Transverse colon (tissue), 4 donors: Measurements from ENCODE around the gene PPM1L. TPM values are rescaled to one million over a fixed set of nuclear protein-coding genes. Genes with fewer than 3 reads are reported as not detected.

Source experiments
- DNase-seq: peaks from one replicate; pipeline ENCODE4 v3.0.0-alpha.2; 2019
- H3K27ac ChIP-seq, 4 donors: fragments of 200-600 bp; sonication (generic); 2 replicates each; pipeline ENCODE4 v1.5.1; 2016 to 2018; ENCODE audit warnings: inconsistent platforms in 4 of 4
- H3K27me3 ChIP-seq: fragments of 200-600 bp; sonication (generic); 2 replicates; pipeline ENCODE4 v1.5.1; 2017; ENCODE audit warnings: inconsistent platforms
- H3K36me3 ChIP-seq, 4 donors: fragments of 200-600 bp; sonication (generic); 2 replicates each; pipeline ENCODE4 v1.5.1; 2017 to 2019; ENCODE audit warnings: inconsistent platforms in 4 of 4
- H3K4me1 ChIP-seq, 4 donors: fragments of 200-600 bp; sonication (generic); 2 replicates each; pipeline ENCODE4 v1.5.1; 2017 to 2020; ENCODE audit warnings: inconsistent platforms in 4 of 4
- H3K4me3 ChIP-seq, 4 donors: fragments of 200-600 bp; sonication (generic); 1 replicate in 1 of 4; 2 replicates in 3 of 4; pipeline versions ENCODE4 v1.5.1 to v1.6.1; 2017 to 2019; ENCODE audit warnings: inconsistent platforms in 4 of 4
- H3K9me3 ChIP-seq, 2 donors: fragments of 200-600 bp; sonication (generic); 2 replicates each; pipeline ENCODE4 v1.5.1; 2017 to 2019; ENCODE audit warnings: inconsistent platforms in 2 of 2
- EP300 ChIP-seq: sonication (generic); formaldehyde crosslinking; IDR thresholded peaks from one replicate; pipeline ENCODE4 v1.6.1; 2017; ENCODE audit warnings: antibody characterized with exemption, low read depth
- POLR2A ChIP-seq: fragments of 450-650 bp; IDR thresholded peaks from one replicate; pipeline ENCODE4 v1.6.1; 2016; ENCODE audit warnings: antibody characterized with exemption, mild to moderate bottlenecking, moderate library complexity
- POLR2AphosphoS5 ChIP-seq, 3 donors: sonication (generic); formaldehyde crosslinking; IDR thresholded peaks; one replicate each; pipeline ENCODE4 v1.6.1; 2016; ENCODE audit warnings: antibody characterized with exemption in 3 of 3
- WGBS, 2 donors: methylation state at CpG; one replicate each; pipeline ENCODE4 v1.1.5; 2018; ENCODE audit warnings: low coverage in 1 of 2; 5-methylcytosine and 5-hydroxymethylcytosine counted together
- in situ Hi-C, 4 donors: fragments of 200-750 bp; cut with MboI; loops; one replicate each; pipeline versions ENCODE4 v1.15.0 to v1.15.1; 2017; ENCODE audit warnings: low sequenced_read_pairs in 3 of 4, low pct_ligation_motif_present in 1 of 4, low pct_unique_long_range_greater_than_20kb in 1 of 4
- intact Hi-C: fragments of 100-400 bp; cut with DNase I; formaldehyde crosslinking; loops from one replicate; pipeline ENCODE4 v1.15.1; 2023; ENCODE audit warnings: low total_unique reads
- total RNA-seq, 4 donors: library from RNA; depleted of rRNA; stranded (reverse); fragments of >200 nt; gene quantifications; one replicate each; pipeline ENCODE4 v1.1.0, GENCODE V29; 2016
- TF ChIP-seq, protein P1 (sequence below), 5 experiments: fragments of 200-600 bp in 3 of 5; fragments of 450-650 bp in 2 of 5; sonication (generic) in 3 of 5; IDR thresholded peaks; 1 replicate in 2 of 5; 2 replicates in 3 of 5; pipeline ENCODE4 v1.5.1; 2016 to 2017; ENCODE audit warnings: antibody characterized with exemption in 5 of 5, inconsistent platforms in 3 of 5, mild to moderate bottlenecking in 2 of 5, moderate library complexity in 1 of 5

Gene PPM1L
- total RNA-seq, 4 donors from 2014 or later = 17.2 to 35.5 (median 25.6) TPM

DNA sequence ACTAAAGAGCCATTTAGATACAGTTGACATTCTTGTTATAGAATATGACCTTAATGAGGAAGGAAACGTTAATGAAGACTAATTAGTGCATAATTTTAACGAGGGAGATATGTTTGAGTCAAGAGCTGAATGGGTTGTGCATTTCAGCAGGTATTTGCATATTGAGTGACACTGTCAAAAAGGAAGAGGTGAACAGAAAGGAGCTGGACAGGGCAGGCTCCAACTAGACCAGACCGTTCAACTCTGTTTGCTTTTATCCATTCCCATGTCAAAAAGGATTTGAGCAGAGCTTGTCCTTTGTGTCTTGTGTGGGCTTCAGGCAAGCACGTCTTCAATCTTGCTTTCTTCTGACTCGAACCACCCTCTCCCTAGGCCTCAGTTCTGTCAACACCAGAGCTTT lies 308.4 kb downstream of the PPM1L start:
- DNase-seq = no peak
- Histone ChIP-seq H3K36me3 (no peaks in the 10 kb centered on the region), H3K4me3 (no peak overlapping the region), H3K27ac (no peak overlapping the region), H3K27me3 (no peaks in the 10 kb centered on the region), H3K4me1 (no peaks in the 10 kb centered on the region), H3K9me3 (no peaks in the 10 kb centered on the region)
- TF ChIP-seq EP300 = no peak
- no peak for TF ChIP-seq POLR2A
- TF ChIP-seq, protein P1, sequence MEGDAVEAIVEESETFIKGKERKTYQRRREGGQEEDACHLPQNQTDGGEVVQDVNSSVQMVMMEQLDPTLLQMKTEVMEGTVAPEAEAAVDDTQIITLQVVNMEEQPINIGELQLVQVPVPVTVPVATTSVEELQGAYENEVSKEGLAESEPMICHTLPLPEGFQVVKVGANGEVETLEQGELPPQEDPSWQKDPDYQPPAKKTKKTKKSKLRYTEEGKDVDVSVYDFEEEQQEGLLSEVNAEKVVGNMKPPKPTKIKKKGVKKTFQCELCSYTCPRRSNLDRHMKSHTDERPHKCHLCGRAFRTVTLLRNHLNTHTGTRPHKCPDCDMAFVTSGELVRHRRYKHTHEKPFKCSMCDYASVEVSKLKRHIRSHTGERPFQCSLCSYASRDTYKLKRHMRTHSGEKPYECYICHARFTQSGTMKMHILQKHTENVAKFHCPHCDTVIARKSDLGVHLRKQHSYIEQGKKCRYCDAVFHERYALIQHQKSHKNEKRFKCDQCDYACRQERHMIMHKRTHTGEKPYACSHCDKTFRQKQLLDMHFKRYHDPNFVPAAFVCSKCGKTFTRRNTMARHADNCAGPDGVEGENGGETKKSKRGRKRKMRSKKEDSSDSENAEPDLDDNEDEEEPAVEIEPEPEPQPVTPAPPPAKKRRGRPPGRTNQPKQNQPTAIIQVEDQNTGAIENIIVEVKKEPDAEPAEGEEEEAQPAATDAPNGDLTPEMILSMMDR (IDR thresholded peaks at IDR 0.05) = no peak
- no peak for TF ChIP-seq POLR2AphosphoS5 (IDR thresholded peaks at IDR 0.05)
- intact Hi-C loops = no loop called here
- WGBS, 2 donors = 76 to 79% methylated on average over 5 of the region's 5 CpGs
- in situ Hi-C loops = no loop called here

DNA sequence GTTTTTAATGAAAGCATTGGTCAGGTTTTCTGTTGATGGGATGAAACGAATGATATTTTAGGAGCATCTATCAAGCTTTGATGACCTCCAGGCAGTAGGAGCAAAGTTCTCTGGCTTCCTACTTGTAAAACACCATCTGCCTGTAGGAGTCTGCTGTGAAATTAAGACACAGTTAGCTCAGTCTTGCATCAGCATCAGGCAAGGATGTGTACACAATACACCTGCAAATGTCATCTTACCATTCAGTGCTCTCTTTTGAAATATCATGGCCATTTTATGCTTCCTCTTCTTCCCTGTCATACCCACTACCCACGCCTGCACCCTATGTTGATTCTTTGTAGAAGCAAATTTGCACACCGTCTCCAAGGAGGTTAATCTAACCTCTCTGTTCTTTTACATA lies 310.9 kb downstream of the PPM1L start:
- Histone ChIP-seq H3K9me3 (no peaks in the 10 kb centered on the region), H3K4me1 (no peaks in the 10 kb centered on the region), H3K27ac (no peak overlapping the region), H3K27me3 (no peaks in the 10 kb centered on the region), H3K4me3 (no peak overlapping the region), H3K36me3 (no peaks in the 10 kb centered on the region)
- 90 to 94% methylated on average over 2 to 3 of the region's 3 CpGs for WGBS, 2 donors
- DNase-seq = no peak
- in situ Hi-C loops (no loop called here), intact Hi-C loops (no loop called here)
- no peak for TF ChIP-seq POLR2AphosphoS5 (IDR thresholded peaks at IDR 0.05)
- no peak for TF ChIP-seq EP300
- TF ChIP-seq, protein P1 (IDR thresholded peaks at IDR 0.05) = no peak
- TF ChIP-seq POLR2A = no peak

DNA sequence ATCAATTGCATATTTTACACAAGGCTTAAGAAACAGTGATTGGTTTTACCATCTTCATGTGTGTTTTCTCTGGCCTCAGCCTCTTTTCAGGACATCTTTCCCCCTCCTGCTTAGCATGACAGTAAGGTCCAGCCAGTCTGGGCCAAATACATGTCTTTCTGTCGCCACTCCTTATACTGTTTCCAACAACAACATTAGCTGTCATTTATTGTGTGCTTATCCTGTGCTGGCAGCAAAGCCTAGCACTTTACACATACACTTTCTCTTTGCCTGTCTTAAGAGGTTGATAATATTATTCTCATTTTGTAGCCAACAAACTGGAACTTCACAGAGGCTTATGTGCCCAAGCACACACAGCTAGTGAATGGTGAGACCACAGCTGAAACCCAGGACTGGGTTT lies 311.3 kb downstream of the PPM1L start:
- TF ChIP-seq EP300 (no peak), POLR2AphosphoS5 (IDR thresholded peaks at IDR 0.05) (no peak), POLR2A (no peak)
- TF ChIP-seq, protein P1 (IDR thresholded peaks at IDR 0.05) = no peak
- Histone ChIP-seq H3K4me3 (no peak overlapping the region), H3K36me3 (no peaks in the 10 kb centered on the region), H3K4me1 (no peaks in the 10 kb centered on the region), H3K27ac (no peak overlapping the region), H3K9me3 (no peaks in the 10 kb centered on the region), H3K27me3 (no peaks in the 10 kb centered on the region)
- intact Hi-C loops = no loop called here
- in situ Hi-C loops = no loop called here
- 83 to 88% methylated on average over 1 of the region's 1 CpG for WGBS, 2 donors
- DNase-seq = no peak

DNA sequence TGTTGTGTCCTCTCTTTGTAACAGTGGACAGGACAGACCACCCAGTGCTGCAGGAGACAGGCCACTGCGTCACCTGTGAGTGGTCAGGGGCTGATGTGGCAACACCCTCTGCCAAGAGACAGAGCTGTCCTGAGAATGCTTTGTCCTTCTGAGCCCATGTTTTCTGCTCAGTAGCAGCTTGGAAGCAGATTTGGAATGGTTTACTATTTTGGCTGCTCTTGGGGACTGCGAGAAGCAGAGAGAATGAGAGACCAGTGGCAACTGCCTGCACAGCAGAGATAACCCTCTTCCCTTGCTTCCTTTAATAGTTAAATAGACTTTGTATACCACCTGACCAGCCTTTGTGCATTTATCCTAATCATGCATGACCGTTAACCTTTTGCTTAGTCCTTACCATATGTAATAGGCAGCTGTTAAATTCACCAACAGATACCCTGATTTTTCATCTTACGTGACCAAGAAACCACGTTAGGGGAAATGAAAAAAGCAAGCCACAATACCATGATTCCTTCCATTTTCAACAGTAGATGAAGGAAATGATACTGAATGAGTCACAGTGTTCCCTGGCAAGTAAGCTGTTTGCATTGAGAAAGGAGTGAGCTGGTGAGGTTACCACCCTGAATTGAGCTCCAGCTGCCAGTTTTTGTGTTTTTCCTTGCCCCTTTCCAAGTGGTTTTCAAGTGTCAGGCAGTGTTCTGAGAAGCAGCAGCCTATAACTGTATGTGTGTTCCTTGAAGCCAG lies 313.6 kb downstream of the PPM1L start:
- no peak for TF ChIP-seq POLR2A
- no peak overlapping the region for H3K4me3 ChIP-seq
- intact Hi-C loops = no loop called here
- WGBS, 2 donors = 58 to 70% methylated on average over 4 to 5 of the region's 5 CpGs
- H3K36me3 ChIP-seq = no peaks in the 10 kb centered on the region
- in situ Hi-C loops = no loop called here
- DNase-seq = no peak
- no peaks in the 10 kb centered on the region for H3K4me1 ChIP-seq
- no peaks in the 10 kb centered on the region for H3K9me3 ChIP-seq
- no peaks in the 10 kb centered on the region for H3K27me3 ChIP-seq
- no peak overlapping the region for H3K27ac ChIP-seq
